Stimulated activated naive CD8-positive, alpha-beta T cell treated with anti-CD3 and anti-CD28 coated beads, Interleukin-15, Interleukin-2, amounts not matched to agents 100 ng/mL and 50 ng/mL, for 24 hours (primary cell): ENCODE measurements around the gene KRTAP4-12.
"Not testable (repeated sequence)": the region's sequence is repeated elsewhere in the genome, so short reads cannot be mapped to it uniquely, and the experiment has no call there.

Source experiments
- H3K27ac Mint-ChIP-seq: one replicate; pipeline ENCODE4 v1.8.0; 2021; ENCODE audit warnings: mild to moderate bottlenecking, mixed read lengths
- H3K27me3 Mint-ChIP-seq: one replicate; pipeline ENCODE4 v1.8.0; 2021; ENCODE audit warnings: mixed read lengths
- H3K36me3 Mint-ChIP-seq: one replicate; pipeline ENCODE4 v1.8.0; 2021; ENCODE audit warnings: low read depth, mixed read lengths
- H3K4me1 Mint-ChIP-seq: one replicate; pipeline ENCODE4 v1.8.0; 2021; ENCODE audit warnings: low read depth, mixed read lengths
- H3K4me3 Mint-ChIP-seq: one replicate; pipeline ENCODE4 v1.8.0; 2021; ENCODE audit warnings: mild to moderate bottlenecking, mixed read lengths
- H3K9me3 Mint-ChIP-seq: one replicate; pipeline ENCODE4 v1.8.0; 2021; ENCODE audit warnings: mixed read lengths

KRTAP4-12 gene

GRCh38 chr17:41123991-41124371 is at the start of gene KRTAP4-12:
Gene KRTAP4-12 (minus strand): TSS chr17:41124182. CDS start chr17:41124122, 60 bp downstream.
- not testable (repeated sequence) for H3K4me3 Mint-ChIP-seq, H3K36me3 Mint-ChIP-seq, H3K27ac Mint-ChIP-seq, H3K9me3 Mint-ChIP-seq, H3K27me3 Mint-ChIP-seq
- H3K4me1 Mint-ChIP-seq, result peaks cover 51% of the 10 kb centered on the region

GRCh38 chr17:41171886-41172285 is 47.9 kb upstream of the KRTAP4-12 start:
- Mint-ChIP-seq H3K27me3 (no peaks in the 10 kb centered on the region), H3K27ac (no peak overlapping the region), H3K36me3 (no peaks in the 10 kb centered on the region), H3K4me3 (no peak overlapping the region), H3K9me3 (no peaks in the 10 kb centered on the region), H3K4me1 (peaks cover 2% of the 10 kb centered on the region)

GRCh38 chr17:41168121-41168520 is 44.1 kb upstream of the KRTAP4-12 start, which contains the start of gene KRTAP4-3:
Gene KRTAP4-3 (minus strand): TSS chr17:41168221. CDS start chr17:41168172, 49 bp downstream.
- H3K36me3 Mint-ChIP-seq, result no peaks in the 10 kb centered on the region
- H3K4me3 Mint-ChIP-seq, result no peak within 1 kb of the TSS
- H3K27ac Mint-ChIP-seq, result no peak within 1 kb of the TSS
- no peaks in the 10 kb centered on the region for H3K27me3 Mint-ChIP-seq
- H3K4me1 Mint-ChIP-seq, result no peaks in the 10 kb centered on the region
- no peaks in the 10 kb centered on the region for H3K9me3 Mint-ChIP-seq

DNA sequence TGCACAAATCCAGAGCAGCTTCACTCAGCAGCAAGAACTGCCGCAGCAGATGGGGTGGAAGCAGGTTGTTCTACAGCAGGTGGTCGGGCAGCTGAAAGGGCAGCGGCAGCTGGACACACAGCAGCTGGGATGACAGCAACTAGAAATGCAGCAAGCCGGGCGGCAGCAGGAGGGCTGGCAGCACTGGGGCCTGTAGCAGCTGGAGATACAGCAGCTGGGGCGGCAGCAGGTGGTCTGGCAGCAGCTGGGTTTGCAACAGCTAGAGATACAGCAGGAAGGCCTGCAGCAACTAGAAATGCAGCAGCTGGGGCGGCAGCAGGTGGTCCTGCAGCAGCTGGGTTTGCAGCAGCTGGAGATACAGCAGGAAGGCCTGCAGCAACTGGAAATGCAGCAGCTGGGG is 43.6 kb upstream of the KRTAP4-12 start:
- Mint-ChIP-seq H3K27ac (no peak overlapping the region), H3K4me1 (no peaks in the 10 kb centered on the region), H3K36me3 (no peaks in the 10 kb centered on the region), H3K4me3 (no peak overlapping the region), H3K27me3 (no peaks in the 10 kb centered on the region), H3K9me3 (no peaks in the 10 kb centered on the region)

DNA sequence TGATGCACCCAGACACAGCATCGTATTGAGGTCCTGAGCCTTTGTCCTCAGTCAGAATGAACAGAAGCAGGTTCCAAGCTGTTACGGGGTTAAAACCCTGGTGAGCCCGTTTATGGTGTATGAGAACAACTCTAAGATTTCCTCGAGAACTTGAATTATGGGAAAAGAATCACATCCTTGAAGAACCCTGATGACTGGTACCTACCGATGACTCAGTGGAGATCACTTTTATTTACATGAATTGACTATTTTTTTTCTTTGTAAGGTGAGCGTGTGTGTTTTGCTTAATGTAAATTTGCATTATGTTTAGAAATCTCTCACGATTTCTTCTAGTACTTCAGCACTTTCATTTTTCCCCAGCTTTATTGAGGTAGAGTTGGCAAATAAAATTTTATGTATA is 39.8 kb upstream of the KRTAP4-12 start:
- no peak overlapping the region for H3K27ac Mint-ChIP-seq
- no peak overlapping the region for H3K4me3 Mint-ChIP-seq
- no peaks in the 10 kb centered on the region for H3K4me1 Mint-ChIP-seq
- H3K27me3 Mint-ChIP-seq, result no peaks in the 10 kb centered on the region
- no peaks in the 10 kb centered on the region for H3K9me3 Mint-ChIP-seq
- no peaks in the 10 kb centered on the region for H3K36me3 Mint-ChIP-seq

DNA sequence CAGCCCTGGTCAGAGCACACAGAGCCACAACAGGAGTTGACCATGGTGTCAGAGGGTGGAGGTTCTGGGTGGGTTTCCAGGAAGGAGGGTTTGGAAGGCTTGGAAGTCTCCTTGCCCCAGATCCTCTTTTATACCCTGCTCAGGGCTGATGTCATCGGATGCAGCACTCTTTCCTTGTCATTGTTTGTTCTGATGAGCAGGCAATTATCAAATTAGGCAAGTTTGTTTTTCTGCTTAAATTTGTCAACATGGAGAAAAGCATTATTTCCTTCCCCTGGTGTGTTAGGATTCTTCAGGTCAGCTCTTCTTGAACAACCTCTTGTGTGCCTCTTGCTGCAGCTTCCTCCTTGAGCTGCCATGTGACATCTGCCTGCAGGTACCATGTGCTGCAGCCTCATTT is 36.7 kb upstream of the KRTAP4-12 start, which contains the start of gene KRTAP4-4:
Gene KRTAP4-4 (minus strand): TSS at position 101 of the 400 bp plus-strand sequence. CDS start 57 bp downstream, at position 44.
- H3K27me3 Mint-ChIP-seq, result no peaks in the 10 kb centered on the region
- no peak within 1 kb of the TSS for H3K27ac Mint-ChIP-seq
- H3K4me3 Mint-ChIP-seq, result no peak within 1 kb of the TSS

GRCh38 chr17:41160190-41160589 is 36.2 kb upstream of the KRTAP4-12 start:
- H3K27me3 Mint-ChIP-seq, H3K9me3 Mint-ChIP-seq: not testable (repeated sequence)

More for the DNA sequence above, 36.7 kb upstream of the KRTAP4-12 start, which contains the start of gene KRTAP4-4:
- H3K4me1 Mint-ChIP-seq, result no peaks in the 10 kb centered on the region
- no peaks in the 10 kb centered on the region for H3K9me3 Mint-ChIP-seq
- H3K36me3 Mint-ChIP-seq, result no peaks in the 10 kb centered on the region

DNA sequence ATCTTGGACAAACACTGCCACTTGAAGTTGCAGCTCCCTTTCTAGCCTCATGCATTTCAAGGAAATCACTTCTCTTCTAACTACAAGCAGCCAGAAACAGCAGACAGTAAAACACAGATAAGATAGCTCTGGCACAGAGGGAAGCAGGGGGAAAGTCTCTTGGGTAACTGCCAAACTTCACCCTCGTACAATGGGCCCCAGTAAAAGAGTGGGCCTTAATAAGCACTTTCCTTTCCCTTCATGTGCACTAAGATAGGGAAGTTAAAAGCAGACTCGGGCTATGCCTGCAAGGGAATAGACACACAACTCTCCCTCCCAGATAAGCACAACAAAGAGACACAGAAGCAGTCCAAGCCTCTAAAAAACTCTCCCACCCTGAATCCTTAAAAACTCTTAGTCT is 29.9 kb upstream of the KRTAP4-12 start:
- H3K27ac Mint-ChIP-seq, result no peak overlapping the region
- H3K9me3 Mint-ChIP-seq, result no peaks in the 10 kb centered on the region
- peaks cover 3% of the 10 kb centered on the region for H3K27me3 Mint-ChIP-seq
- H3K4me3 Mint-ChIP-seq, result no peak overlapping the region
- no peaks in the 10 kb centered on the region for H3K4me1 Mint-ChIP-seq
- H3K36me3 Mint-ChIP-seq, result no peaks in the 10 kb centered on the region

More at GRCh38 chr17:41160190-41160589, 36.2 kb upstream of the KRTAP4-12 start:
- H3K4me1 Mint-ChIP-seq, H3K27ac Mint-ChIP-seq, H3K36me3 Mint-ChIP-seq, H3K4me3 Mint-ChIP-seq: not testable (repeated sequence)

GRCh38 chr17:41151525-41151924 is 27.5 kb upstream of the KRTAP4-12 start:
- no peaks in the 10 kb centered on the region for H3K4me1 Mint-ChIP-seq

DNA sequence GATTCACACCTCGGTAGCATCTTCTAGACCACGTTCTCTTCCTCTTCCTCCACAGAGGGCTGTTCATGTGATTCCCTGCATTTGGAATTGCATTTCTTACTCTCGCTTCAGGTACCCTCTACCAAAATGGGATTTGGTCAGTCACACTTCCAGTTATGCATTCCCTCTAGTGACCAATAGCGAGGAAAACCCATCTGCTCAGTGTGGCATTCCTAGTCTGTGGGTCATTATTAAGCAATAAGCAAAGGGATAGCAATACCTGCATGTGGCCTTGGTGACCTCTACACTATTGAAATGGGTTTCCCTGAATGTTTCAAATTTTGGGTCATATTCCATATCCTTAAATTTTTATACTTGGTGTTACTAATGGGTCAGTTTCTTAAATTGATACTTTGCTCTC is 26.0 kb upstream of the KRTAP4-12 start:
- Mint-ChIP-seq H3K27ac (no peak overlapping the region), H3K4me1 (no peaks in the 10 kb centered on the region), H3K4me3 (no peak overlapping the region), H3K9me3 (no peaks in the 10 kb centered on the region), H3K36me3 (no peaks in the 10 kb centered on the region), H3K27me3 (peaks cover 3% of the 10 kb centered on the region)

More at GRCh38 chr17:41151525-41151924, 27.5 kb upstream of the KRTAP4-12 start:
- Mint-ChIP-seq H3K9me3 (no peaks in the 10 kb centered on the region), H3K4me3 (no peak overlapping the region), H3K36me3 (no peaks in the 10 kb centered on the region), H3K27me3 (peaks cover 3% of the 10 kb centered on the region), H3K27ac (no peak overlapping the region)

DNA sequence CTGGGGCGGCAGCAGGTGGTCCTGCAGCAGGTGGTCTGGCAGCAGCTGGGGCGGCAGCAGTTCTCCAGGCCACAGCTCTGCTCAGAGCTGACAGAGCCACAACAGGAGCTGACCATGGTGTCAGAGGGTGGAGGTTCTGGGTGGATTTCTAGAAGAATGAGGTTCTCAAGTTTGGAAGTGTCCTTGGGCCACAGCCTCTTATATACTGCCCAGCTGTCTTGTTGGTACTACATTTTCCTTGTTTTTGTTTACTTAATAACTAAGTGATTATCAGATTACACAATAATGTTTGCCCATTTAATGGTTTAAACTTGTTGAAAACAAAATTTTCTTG is 25.6 kb upstream of the KRTAP4-12 start, which contains the start of gene KRTAP4-5:
Gene KRTAP4-5 (minus strand): TSS at position 174 of the 334 bp plus-strand sequence. CDS start 58 bp downstream, at position 116.
- no peak within 1 kb of the TSS for H3K4me3 Mint-ChIP-seq

DNA sequence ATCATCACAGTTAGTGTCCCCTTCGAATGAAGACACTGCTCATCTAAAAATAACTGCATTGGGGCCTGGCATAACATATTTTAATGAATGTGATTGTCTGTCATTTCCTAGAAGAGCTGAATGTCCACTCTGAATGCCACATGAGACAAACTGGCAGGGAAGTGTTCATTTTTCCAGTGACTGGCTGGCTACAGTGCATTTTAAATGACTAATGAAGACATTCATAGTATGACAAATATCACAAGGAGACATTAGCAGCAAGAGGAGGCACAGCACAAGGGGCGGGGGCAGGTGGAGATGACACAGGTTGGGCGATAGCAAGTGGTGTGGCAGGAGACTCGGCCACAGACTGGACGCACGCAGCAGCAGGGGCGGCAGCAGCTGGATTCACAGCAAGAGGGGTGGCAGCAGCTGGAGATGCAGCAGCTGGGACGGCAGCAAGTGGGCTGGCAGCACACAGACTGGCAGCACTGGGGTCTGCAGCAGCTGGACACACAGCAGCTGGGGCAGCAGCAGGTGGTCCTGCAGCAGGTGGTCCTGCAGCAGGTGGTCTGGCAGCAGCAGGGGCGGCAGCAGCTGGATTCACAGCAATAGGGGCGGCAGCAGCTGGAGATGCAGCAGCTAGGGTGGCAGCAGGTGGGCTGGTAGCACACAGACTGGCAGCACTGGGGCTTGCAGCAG is 25.1 kb upstream of the KRTAP4-12 start:
- not testable (repeated sequence) for H3K4me1 Mint-ChIP-seq, H3K27me3 Mint-ChIP-seq, H3K27ac Mint-ChIP-seq, H3K4me3 Mint-ChIP-seq, H3K9me3 Mint-ChIP-seq, H3K36me3 Mint-ChIP-seq

More for the DNA sequence above, 25.6 kb upstream of the KRTAP4-12 start, which contains the start of gene KRTAP4-5:
- no peaks in the 10 kb centered on the region for H3K4me1 Mint-ChIP-seq
- no peak within 1 kb of the TSS for H3K27ac Mint-ChIP-seq
- H3K27me3 Mint-ChIP-seq, result peaks cover 3% of the 10 kb centered on the region
- H3K36me3 Mint-ChIP-seq, result no peaks in the 10 kb centered on the region
- H3K9me3 Mint-ChIP-seq, result no peaks in the 10 kb centered on the region

- H3K9me3 Mint-ChIP-seq, result peaks cover 12% of the 10 kb centered on the region
- no peaks in the 10 kb centered on the region for H3K4me1 Mint-ChIP-seq
- peaks cover 5% of the 10 kb centered on the region for H3K36me3 Mint-ChIP-seq
- H3K27ac Mint-ChIP-seq, result no peak overlapping the region
- no peaks in the 10 kb centered on the region for H3K27me3 Mint-ChIP-seq
- H3K4me3 Mint-ChIP-seq, result no peak overlapping the region
Observed at GRCh38 chr17:41147531-41148204, 23.7 kb upstream of the KRTAP4-12 start.

DNA sequence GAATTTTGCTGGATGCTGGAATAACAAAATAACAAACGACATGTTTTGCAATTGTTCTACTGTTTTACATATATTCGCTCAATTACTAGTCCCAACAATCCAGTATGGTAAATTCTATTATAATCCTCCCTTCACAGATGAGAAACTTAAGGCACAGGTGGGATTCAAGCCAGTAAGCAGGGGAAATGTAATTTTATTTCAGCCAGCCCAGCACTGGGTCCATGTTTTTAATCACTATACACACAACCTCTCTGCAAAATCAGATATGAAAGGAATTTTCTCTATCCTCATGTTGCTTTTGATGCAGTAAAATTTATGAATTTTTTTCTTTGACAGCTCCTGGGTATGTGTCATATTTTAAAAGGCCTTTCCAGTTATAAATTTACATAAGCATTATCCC is 21.3 kb upstream of the KRTAP4-12 start:
- peaks cover 25% of the 10 kb centered on the region for H3K9me3 Mint-ChIP-seq
- H3K36me3 Mint-ChIP-seq, result peaks cover 5% of the 10 kb centered on the region
- H3K27me3 Mint-ChIP-seq, result no peaks in the 10 kb centered on the region
- no peak overlapping the region for H3K27ac Mint-ChIP-seq
- no peak overlapping the region for H3K4me3 Mint-ChIP-seq
- H3K4me1 Mint-ChIP-seq, result no peaks in the 10 kb centered on the region

GRCh38 chr17:41144846-41145245 is 20.9 kb upstream of the KRTAP4-12 start:
- no peaks in the 10 kb centered on the region for H3K4me1 Mint-ChIP-seq
- H3K36me3 Mint-ChIP-seq, result peaks cover 5% of the 10 kb centered on the region
- peaks cover 25% of the 10 kb centered on the region for H3K9me3 Mint-ChIP-seq
- no peak overlapping the region for H3K27ac Mint-ChIP-seq
- H3K27me3 Mint-ChIP-seq, result no peaks in the 10 kb centered on the region
- no peak overlapping the region for H3K4me3 Mint-ChIP-seq
